HG03095 (cell line): Measurements from ENCODE around the gene REXO5.
A peak's percentile ranks its signal among the peaks of the same experiment; 100 is the strongest.
"Not testable (repeated sequence)": the region's sequence is repeated elsewhere in the genome, so short reads cannot be mapped to it uniquely, and the experiment has no call there.

Experiments used
- ATAC-seq: cut with Tn5 transposase; IDR thresholded peaks from one replicate; pipeline ENCODE4 v1.9.1; 2021; ENCODE audit warnings: moderate library complexity; ENCODE audit not compliant: unreplicated experiment

Gene REXO5

DNA sequence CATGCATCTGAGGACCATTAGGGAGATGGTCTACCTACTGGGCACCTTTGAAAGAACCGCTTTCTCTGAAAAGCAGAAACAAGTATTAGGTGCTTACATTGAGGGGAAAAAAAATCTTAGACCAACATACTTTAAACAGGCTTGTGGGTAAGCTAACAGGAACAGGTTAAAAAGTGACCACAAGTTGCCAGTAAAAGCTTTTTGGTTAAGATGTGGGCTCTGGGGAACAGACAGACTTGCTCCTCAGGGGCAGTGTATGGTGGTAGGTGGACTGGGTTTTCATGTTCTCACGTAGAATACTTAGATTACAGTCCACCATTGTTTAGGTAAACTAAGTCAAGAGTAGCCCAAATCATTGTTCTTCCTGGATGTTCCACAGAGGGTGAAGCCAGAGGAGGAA is 41.2 kb downstream of the REXO5 start:
- ATAC-seq = no peak

- ATAC-seq = no peak
These were observed 43.5 kb downstream of the REXO5 start for GRCh38 chr16:20849589-20850390.

DNA sequence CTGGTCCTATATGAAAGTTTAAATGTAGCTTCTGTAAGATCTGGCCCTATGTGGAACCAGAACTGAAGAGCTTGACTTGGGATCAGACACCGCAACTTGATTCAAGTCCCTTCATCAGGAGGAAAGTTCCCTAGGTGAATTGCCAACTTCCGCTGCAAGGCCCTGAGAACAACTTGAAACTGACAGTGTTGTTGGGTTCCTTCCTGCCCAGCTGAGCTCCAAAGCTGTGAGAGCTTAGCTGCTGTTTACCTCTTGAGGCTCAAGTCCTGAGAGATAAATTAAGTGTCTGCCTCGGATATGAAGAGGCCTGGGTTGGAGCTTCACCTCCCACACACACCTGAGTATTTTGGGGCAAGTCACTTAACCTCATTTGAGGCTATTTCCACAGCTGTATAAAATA is 44.7 kb downstream of the REXO5 start:
- no peak for ATAC-seq

GRCh38 chr16:20851601-20852000 is 45.3 kb downstream of the REXO5 start:
- ATAC-seq = no peak

GRCh38 chr16:20853143-20853542 is 46.8 kb downstream of the REXO5 start:
- no peak for ATAC-seq

DNA sequence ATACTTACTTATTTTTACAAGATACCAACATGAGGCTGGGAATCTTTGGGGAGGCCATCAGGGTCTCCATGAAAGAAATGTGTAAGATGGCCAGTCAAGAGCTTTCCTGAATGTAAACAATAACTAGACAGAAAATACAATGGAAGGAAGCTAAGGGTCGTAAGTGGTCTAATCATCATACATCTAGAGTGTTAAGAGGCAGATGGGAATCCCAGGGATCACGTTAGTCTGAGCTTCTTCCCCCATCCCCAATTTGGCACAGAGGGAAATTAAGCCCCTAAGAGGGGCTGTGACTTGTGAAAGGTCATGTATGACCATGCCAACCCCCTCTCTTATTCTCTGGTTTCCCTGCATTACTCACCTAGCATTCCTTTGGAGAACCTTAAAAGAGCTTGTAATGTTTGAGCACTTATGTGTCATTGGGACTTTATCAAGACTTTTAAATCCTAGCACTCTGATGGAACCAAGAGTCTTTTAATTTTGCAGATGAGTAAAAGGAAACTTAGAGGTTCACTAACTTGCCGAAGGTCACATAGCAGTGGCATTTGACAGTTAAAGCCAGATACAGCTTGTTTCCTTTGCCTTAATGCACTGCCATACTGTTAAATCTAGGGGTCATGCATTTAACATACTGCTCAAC is 47.8 kb downstream of the REXO5 start:
- ATAC-seq = no peak

DNA sequence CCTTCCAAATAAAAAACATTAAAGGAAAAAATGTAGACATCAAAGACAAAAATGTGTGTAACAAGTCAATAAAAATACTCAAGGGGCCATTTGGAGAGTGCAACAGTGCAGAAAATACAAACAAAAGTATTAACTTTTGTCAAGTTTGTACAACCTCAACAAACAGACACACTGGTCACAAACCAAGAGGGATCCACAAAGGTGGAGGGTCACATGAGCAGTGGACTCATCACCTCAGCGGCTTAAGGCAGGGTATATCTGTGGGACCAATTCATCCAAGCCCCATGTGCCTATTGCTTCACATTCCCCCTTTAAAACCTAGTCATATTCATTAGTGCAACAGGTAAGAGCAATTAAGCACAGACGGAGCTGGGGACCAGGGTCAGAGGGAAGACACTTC is 48.6 kb downstream of the REXO5 start:
- ATAC-seq = no peak

- ATAC-seq = no peak
These were observed 51.0 kb downstream of the REXO5 start for GRCh38 chr16:20857281-20857680.

- no peak for ATAC-seq
These were observed 52.9 kb downstream of the REXO5 start for GRCh38 chr16:20859229-20859628.

DNA sequence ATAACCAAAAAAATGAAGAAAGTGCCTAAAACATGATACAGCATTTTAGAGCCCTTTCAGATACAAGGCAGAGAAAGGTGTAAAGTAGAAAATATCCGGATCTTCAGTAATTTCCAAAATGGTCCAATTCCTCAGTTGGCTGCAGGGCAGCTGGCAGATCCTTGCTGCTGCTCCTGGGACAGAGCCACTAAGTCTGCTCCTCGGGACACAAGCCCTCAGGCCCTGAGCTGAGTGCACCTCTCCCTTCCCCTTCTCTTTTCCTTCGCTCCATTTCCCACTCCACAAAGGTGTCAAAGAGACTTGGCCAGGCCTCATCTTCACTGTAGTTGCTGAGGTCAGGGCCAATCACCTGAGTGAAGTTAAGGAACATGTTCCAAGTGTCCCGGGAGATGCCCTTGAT is 53.4 kb downstream of the REXO5 start:
- ATAC-seq = no peak

DNA sequence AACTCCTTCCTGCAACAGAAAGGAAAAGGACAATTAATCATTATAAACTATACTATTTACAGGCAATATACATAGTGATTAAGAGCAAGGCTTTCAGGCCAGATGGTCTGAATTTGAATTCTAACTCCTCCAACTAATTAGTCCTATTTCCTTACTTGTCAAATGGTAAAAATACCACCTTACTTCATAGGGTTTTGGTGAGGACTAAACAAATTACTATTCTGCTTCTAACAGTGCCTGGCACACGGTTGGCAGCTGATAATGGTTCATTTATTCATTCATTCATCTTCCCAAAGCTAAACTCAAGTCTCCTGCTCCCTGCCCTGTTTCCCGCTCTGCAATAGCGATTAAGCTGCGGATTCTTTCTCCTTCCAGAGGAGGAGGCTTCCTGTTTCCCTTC is 54.0 kb downstream of the REXO5 start:
- no peak for ATAC-seq

DNA sequence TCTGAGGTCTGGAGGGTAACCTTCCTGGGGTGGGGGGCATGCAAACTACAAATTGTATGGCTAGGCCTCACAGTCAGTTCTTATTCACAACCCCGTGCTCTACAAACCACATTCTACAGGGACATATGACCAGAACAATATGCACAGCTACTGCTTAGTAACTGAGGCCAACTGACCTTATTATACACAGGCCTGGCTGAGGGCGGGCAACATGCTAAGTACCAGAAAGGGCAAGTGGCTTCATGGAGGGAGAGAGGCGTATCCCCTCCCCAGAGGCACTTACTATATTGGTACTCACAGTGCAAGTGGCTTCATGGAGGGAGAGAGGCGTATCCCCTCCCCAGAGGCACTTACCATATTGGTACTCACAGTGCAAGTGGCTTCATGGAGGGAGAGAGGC is 54.7 kb downstream of the REXO5 start:
- not testable (repeated sequence) for ATAC-seq

DNA sequence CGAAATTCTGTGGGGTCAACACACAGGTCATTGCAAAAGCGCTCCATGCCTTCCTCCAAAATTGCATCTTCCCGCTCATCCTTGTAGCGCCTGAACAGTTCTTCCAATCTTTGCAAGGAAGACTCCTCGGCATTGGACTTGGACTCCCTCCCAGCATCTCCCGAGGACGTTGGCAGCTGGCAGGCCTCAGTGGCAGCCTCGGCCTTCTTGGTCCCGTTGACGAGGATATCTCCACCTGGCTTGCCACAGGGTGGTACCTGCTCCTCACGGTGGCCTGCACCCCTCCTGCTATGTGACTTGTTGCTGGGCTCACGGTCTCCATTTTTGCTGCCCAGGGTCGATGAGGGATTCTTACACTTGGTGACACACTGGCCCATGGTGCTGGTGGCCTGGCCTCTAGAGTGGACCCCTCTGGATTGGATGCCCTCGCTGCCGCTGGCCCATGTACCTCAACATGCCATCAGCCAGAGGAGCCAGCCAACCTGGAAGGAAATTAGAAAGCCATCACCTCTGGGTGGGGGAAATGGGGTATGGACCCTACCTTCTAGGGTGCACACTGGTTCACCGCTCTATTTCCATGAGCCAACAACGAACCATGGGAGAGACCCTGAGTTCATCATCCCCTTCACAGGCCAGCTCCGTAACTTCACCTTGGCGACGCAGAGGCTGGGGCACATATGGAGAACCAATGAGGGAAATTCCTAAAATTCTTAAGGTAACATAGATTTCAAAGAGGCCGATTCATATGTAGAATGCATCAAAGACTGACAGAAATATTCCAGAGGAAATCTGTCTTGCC is 56.0 kb downstream of the REXO5 start:
- no peak for ATAC-seq

- ATAC-seq = not testable (repeated sequence)
These were observed 58.0 kb downstream of the REXO5 start for GRCh38 chr16:20864376-20864775.

GRCh38 chr16:20865420-20866131 is 59.2 kb downstream of the REXO5 start:
- ATAC-seq = peak; percentile 77

DNA sequence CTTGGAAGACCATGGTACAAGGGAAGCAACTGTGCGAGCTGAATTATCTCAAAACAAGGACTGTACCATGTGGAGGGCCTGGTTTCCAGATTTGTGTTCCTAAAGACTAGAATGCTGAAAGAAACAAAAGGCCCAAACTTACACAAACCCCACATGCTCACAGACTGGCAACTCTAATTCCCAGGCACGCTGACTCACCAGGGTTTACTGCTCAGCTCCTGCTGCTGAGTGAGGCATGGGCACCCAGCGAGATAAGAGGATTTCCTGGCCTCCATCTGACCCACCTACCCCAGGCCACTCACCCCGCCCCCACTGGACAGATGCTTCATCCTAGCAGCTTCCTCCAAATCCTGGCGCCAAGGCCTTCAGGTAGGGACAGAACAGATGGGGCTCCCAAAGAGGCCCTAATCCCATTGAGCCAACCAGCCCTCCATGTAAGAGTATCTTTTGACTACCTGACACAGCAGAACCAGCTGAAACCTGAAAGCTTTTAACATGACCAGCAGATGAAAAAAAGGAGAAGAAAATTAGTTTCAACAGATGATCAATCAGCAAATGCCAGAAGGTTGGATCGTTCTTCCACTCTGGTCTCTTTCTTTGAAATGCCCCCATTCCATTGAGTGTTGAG is 59.9 kb downstream of the REXO5 start:
- ATAC-seq = no peak

- ATAC-seq = no peak
These were observed 60.5 kb downstream of the REXO5 start for GRCh38 chr16:20866801-20867200.

GRCh38 chr16:20867585-20867984 is 61.3 kb downstream of the REXO5 start:
- ATAC-seq = no peak

DNA sequence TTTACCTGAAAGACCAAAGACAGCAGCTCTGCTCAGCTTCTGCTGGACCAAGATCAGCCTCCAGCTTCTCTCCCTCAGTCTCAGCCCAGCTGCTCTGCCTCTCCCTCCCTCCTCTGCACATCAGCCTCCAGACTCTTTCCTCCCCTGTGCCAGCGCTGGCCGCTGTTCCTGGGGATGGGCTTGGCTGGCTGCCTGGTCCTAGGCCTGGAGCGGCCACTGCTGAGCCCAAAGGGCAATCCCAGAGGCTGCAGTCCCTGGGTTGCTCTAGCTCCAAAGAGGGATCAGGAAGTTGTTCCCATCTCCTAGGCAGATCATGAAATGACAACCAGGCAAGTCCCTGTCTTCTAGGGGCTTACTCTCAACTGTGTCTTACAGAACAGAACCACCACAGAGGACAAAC is 62.6 kb downstream of the REXO5 start:
- no peak for ATAC-seq

DNA sequence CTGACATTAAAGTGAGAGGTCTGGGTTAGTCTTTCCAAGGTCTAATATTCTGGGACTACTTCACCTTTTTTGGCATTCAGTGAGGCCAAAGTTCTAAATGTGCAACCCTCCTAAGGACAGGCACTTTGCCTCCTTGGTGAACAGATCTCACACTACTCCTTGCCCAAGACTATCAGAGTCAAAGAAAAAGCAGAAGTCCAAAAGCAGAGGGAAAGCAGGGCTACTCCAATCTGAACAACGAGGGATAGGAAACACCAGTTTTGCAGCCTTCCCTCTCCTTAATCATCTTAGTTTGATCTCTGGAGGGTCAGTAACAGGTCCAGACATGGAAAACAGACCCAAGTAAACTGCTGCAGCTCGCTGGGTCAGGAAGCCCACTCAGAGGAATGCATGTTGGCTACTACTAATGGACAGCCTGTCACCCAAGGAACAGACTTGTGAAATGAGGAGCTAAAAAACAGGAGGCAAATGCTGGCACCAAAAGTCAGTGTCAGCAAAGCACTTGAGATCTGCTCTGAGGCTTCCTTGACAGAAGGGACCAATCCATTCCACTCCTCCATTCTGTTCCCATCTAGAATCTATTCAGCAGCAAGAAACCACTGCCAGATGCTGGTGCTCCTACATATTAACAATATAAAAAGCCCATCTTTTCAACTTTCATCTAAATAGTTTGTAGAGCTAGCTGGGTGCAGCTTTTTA is 63.9 kb downstream of the REXO5 start:
- no peak for ATAC-seq
